Measurements from ENCODE around the gene ALDH1L1.

ALDH1L1 gene

GRCh38 chr3:126116526-126116925 lies 63.9 kb downstream of the ALDH1L1 start:
- DNase-seq: no peak

- DNase-seq: no peak
These were observed 65.7 kb downstream of the ALDH1L1 start for GRCh38 chr3:126114443-126115386.

DNA sequence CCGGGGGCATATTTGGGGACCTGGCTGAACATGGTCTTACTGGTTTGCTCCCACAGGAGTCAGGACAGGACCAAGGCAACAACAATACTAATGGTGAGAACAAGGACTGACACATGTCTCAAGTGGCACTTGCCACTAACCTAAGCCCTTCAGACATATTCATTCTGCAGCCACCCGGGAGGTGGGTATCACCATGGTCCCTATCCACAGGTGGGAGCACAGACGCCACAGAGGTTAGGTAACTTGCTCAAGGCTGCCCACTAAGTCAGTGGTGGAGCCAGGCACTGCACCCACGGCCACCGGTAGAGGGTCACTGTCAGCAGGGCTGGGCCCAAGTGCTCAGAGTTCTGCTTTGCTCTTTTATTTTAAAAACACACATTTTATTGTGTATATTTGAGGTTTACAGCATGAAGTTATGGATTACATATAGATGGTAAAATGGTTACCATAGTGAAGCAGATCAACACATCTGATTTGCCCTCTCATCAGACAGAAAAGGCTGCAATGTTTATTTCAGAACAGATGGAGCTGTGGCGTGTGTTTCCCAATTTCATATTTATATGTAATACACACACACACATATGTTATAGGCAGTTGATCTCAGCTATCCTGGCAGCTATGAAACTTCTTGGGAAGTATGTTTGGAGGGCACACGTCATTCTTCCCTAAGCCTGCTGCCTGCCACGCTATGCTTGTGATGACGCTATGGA lies 66.5 kb downstream of the ALDH1L1 start:
- DNase-seq: no peak

DNA sequence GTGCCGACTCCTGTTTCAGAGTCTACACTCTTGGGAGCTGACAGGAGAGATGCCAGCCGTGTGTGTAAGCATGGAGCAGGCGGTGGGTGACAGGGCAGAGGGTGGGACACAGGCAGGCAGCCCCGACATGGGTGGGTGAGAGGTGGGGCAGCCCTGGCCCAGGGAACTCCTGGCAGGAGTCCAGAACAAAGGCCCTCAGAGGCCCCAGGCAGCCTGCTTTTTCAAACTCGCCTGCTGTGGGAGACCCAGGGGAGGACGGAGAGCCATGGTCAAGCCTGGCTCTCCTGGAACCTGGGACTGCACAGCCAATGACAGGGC lies 67.2 kb downstream of the ALDH1L1 start:
- DNase-seq: no peak

GRCh38 chr3:126112531-126113237 lies 67.7 kb downstream of the ALDH1L1 start:
- DNase-seq: no peak

DNA sequence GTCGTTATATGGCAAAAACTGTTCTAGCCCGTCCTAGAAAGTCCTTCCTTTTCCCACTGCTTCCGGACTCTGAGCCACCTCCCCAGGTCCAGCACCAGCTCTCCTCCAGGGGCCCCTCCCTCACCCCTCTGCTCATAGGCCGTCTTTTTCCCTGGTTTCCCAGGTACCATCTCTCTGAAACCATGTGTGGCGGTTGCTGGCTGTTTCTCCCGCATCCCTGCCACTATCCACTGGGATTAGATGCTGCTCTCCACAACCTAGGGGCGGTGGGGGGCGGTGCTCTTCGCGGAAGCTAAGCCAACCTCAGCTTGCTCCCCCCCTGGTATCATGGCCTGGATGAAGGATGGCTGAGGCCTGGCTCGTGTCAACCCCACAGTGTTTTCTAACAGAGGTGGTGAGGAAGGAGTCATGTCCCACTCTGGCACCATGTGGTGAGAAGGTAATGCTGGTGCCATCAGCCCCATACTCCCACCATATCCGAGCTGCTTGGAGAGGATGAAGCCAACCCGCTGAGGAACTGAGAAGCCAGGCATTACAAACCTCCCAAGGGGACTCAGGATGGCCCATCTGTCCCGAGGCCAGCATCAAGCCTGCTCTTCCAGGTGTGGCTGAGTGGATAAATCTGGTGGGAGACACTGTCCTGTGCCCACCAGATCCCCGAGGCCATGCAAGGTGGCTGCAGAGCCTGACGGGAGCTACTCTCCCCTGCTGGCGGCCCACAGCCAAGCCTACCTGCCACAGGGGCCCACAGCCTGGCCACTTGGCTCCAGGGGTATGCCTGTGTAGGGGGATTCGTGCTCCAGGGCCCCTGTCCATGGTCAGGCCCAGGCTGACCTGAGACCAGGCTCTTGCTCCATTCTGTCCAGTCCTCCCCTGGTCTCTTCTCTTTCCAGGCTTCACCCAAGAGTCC lies 68.6 kb downstream of the ALDH1L1 start:
- no peak for DNase-seq

DNA sequence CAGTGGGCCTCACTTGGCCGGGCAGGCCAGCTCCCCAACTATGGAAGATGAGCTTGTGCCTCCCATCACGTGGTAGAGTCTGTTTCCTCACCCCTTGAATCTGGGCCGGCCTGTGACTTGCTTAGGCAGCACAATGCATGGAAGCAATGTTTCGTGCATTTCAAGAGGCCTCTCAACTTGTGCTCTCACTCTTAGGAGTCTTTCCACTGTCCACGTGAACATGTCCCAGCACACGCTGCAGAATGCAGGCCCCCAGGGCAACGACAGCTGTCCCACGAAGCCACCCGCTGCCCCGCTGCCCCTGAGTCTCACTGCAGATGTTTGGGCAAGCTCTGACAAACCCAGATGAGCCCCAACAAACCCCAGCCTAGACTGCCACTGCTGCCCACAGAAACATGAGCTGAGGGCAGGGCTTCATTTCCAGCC lies 69.2 kb downstream of the ALDH1L1 start:
- no peak for DNase-seq

DNA sequence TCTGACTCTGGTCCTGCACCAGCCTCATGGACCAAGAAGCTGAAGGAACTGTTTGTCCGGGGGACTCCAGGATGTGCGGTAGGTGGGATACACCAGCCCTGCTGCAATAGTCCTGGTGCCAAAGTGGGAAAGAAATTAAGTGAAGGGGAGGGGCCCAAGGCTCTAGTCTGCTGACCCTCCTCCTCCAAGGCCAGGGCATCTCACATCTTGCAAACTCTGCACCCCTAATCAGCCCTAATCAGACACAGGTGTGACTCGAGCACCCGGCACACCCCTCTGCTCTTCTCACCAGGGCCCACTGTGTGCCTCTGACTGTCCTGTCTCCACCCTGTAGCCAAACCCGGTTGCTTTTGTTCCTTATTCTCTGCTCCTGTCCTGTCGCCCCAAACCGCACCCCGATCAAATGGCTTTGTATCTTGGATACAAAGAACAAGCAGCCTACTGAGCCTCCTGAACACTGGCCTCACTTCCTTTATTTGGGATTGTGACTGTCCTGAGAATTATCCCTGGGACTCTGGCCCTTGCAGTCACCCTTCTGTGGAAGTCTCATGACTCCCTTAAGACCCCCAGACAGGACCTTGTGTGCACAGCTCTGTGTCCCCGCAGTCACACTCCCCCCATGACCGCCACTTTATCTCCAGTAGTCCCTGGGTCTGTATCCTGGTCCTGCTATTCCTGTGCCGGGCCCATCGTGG lies 69.8 kb downstream of the ALDH1L1 start:
- DNase-seq: no peak

DNA sequence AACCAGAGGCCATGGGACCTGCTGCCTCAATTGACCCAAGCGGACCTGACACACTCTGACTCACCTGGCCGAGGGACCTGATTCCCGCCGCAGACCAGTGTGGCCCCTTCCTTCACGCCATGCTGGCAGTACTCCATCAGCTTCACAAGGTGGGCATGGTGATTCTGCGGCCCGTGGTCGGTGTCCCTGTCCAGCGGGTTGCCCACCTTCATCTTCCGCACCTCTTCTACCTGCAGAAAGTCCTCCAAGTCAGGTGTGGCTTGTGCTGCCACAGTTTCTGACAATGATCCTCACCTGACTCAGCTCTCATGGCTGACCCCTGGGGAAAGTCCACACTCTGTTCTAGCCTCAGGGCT lies 70.5 kb downstream of the ALDH1L1 start:
- DNase-seq: no peak

- DNase-seq: no peak
These were observed 71.1 kb downstream of the ALDH1L1 start for GRCh38 chr3:126109146-126109879.

DNA sequence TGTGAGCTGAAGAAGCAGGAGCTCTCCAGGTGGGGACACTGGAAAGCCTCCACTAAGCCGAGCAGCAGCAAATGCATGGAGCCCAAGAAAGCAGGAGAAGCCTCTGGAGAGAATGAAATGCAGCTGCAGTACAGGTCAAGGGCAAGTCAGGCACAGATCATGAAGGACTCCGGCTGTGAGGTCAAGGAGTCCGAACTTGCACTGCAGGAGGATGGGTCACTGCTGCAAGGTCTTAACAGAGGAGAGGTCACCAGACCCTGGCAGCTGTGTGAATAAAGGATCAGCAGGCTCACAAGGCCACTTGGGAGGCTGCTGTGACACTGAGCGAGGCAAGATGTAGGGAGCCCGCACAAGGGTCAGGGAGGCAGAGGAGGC lies 71.7 kb downstream of the ALDH1L1 start:
- no peak for DNase-seq

- DNase-seq: no peak
These were observed 72.3 kb downstream of the ALDH1L1 start for GRCh38 chr3:126107957-126108675.

GRCh38 chr3:126107203-126107939 lies 73.0 kb downstream of the ALDH1L1 start:
- DNase-seq: no peak

DNA sequence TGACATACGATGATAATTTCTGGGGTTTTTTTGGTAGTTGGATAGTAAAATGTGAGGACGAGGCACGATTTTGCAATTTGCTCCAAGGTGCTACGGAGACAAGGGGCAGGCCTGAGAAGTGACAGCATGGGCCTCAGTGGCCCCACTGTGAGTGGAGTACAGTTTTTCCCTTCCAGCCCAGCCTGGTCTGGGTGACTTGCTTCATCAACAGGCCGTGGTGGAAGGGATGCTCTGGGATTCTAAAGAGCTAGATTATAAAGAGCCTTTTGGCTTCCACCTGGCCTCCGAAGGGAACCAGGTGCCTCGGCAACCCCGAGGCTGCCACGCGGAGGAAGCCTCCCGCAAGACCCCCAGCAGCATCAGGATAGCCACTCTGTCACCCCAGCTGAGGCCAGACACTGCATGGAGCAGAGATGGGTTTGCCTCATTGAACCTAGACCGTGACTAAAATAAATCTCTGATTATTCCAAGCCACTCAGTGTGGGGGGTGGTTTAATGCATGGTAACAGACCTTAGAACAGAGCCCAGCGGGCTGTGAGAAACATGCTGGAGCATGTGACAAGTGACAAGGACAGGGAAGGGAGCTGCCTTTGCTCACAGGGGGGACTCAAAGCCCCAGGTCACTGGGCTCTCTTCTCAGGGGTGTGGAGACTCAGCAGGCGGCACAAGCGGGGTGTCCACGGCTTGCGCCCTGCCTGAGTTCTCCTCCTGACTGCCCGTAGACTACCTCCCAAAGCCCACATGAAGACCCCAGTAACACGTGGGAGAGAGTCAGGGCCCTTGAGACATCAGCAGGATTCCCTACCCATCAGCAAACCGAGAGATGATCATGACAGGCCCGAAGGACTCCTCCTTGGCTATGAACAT lies 73.8 kb downstream of the ALDH1L1 start:
- DNase-seq: no peak

DNA sequence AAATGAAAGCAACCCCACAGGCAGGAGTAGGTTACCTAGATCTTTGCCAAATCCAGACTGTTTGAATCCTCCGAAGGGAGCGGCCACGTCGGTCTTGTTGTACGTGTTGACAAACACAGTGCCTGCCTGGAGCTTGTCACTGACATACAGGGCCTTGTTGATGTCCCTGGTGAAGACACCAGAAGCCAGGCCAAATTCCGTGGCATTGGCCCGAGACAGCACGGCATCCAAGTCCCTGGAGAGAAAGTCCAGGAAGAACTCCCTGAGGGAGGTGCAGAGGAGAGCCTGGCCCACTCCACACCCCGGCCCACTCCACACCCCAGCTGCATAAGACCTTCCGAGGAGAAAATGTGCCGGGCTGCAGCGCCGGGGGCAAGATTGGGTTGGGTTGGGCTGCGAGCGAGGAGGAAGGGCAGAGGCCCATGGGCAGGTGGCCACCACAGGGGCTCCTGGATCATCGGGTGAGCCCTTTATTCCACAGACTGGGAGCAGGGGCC lies 74.6 kb downstream of the ALDH1L1 start:
- DNase-seq: no peak

- DNase-seq: no peak
These were observed 75.4 kb downstream of the ALDH1L1 start for GRCh38 chr3:126104742-126105605.

GRCh38 chr3:126104028-126104635 lies 76.3 kb downstream of the ALDH1L1 start:
- no peak for DNase-seq
